NT2/D1 (cell line): ENCODE data around the gene HSPB3.

Experiments
- SUZ12 ChIP-seq: IDR thresholded peaks from 2 replicates; pipeline ENCODE4 v1.6.1; 2011; ENCODE audit not compliant: insufficient read length, insufficient read depth; ENCODE audit errors: extremely low read depth
- YY1 ChIP-seq: IDR thresholded peaks from 2 replicates; pipeline ENCODE4 v1.6.1; 2011; ENCODE audit not compliant: insufficient read length, insufficient read depth
- ZNF274 ChIP-seq: IDR thresholded peaks from 2 replicates; pipeline ENCODE4 v1.6.1; 2011; ENCODE audit warnings: mild to moderate bottlenecking, low read depth, low read length

DNA sequence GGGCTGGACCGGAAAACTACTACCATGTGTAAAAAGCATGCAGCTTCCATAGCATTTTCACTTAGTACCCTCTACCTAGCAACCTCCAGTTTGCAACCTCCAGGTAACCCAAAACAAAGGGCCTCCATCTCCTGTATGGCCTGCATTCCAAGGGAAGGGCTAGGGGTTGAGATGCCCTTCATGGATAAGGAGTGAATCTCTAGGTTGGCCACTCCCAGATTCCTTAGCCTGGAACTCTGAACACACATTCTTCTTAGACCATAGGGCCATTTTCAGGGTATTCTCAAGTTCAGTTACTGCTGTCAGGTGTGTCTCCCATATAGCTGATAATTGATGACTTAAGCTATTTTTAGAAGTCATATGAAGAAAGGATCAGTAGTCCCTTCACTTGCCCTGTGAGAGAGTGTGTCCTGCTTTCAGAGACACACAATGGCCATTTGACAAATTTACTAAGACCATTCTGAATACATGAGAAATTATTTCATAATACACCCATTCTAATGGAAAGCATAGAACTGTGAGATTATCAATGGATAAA is 22.5 kb downstream of the HSPB3 start:
- no peak for TF ChIP-seq ZNF274
- no peak for TF ChIP-seq YY1
- no peak for TF ChIP-seq SUZ12
